Measurements from ENCODE around the gene SLC41A3. TPM values are rescaled to one million over a fixed set of nuclear protein-coding genes. Genes with fewer than 3 reads are reported as not detected.

The SLC41A3 gene
- total and polyA plus RNA-seq, 12 donors, result 40.8 to 140 (median 74.4) TPM

DNA sequence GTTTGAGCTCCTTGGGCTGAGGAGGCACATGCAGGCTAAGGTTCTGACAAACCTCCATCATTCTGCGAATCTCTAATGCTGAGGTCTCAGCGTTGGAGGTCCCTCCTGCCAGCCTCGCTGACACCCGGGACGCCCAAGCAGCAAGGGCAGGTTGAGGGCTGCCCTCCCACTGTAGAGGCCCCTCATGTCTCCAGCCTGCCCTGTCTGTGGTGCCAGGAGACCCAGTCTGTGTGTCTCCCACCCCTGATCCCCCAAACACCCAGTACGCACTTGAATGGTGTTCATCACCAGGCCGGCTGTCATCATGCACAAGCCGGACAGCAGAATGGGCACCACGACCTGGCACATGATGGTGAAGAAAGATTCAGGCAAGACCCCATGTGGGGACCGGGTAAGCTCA lies 27.8 kb downstream of the SLC41A3 start:
- intact Hi-C loops (cut with DNase I), result no loop called here
- TF ChIP-seq, protein P1, sequence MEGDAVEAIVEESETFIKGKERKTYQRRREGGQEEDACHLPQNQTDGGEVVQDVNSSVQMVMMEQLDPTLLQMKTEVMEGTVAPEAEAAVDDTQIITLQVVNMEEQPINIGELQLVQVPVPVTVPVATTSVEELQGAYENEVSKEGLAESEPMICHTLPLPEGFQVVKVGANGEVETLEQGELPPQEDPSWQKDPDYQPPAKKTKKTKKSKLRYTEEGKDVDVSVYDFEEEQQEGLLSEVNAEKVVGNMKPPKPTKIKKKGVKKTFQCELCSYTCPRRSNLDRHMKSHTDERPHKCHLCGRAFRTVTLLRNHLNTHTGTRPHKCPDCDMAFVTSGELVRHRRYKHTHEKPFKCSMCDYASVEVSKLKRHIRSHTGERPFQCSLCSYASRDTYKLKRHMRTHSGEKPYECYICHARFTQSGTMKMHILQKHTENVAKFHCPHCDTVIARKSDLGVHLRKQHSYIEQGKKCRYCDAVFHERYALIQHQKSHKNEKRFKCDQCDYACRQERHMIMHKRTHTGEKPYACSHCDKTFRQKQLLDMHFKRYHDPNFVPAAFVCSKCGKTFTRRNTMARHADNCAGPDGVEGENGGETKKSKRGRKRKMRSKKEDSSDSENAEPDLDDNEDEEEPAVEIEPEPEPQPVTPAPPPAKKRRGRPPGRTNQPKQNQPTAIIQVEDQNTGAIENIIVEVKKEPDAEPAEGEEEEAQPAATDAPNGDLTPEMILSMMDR (IDR thresholded peaks at IDR 0.05), result no peak
- no peak for TF ChIP-seq POLR2A (IDR thresholded peaks at IDR 0.05)
- H3K36me3 ChIP-seq (replicated peaks in 1 of 2), result no peaks in the 10 kb centered on the region
- H3K9me3 ChIP-seq (replicated peaks in 1 of 3), result no peaks in the 10 kb centered on the region
- peak overlapping the region in 3 of 5 donors; percentile 81 to 95 (median 89) for H3K27ac ChIP-seq
- no peak overlapping the region for H3K4me3 ChIP-seq
- no peaks in the 10 kb centered on the region for H3K27me3 ChIP-seq
- 78 to 91% (median 88%) methylated on average over 8 to 10 of the region's 10 CpGs for WGBS, 4 donors
- H3K4me1 ChIP-seq (replicated peaks in 1 of 2), result peaks cover 16 to 21% of the 10 kb centered on the region in 2 donors
- DNase-seq, result no peak

DNA sequence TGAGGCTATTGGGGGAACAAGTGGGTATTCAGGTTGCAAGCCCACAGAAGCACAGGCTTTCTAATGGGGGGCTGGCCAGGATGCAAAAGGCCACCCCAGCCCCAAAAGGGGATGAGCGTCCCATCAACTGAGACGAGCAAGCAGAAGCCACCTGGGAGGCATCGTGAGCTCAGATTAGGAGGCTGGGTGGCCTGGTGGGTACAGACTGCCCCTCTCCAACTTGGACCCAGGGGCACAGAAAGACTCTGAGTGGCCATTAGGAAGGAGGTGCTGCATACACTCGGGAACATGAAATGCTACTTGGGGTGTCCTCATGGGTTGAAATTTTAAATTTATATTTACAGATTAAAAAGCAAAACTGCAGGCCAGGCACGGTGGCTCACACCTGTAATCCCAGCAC lies 29.1 kb downstream of the SLC41A3 start:
- 91 to 97% (median 96%) methylated on average over 5 of the region's 5 CpGs for WGBS, 4 donors
- Histone ChIP-seq H3K27me3 (no peaks in the 10 kb centered on the region), H3K4me3 (no peak overlapping the region), H3K4me1 (replicated peaks in 1 of 2) (peaks cover 16 to 21% of the 10 kb centered on the region in 2 donors), H3K9me3 (replicated peaks in 1 of 3) (no peaks in the 10 kb centered on the region), H3K36me3 (replicated peaks in 1 of 2) (no peaks in the 10 kb centered on the region), H3K27ac (no peak overlapping the region)
- intact Hi-C loops (cut with DNase I), result no loop called here
- no peak for DNase-seq
- TF ChIP-seq POLR2A (IDR thresholded peaks at IDR 0.05), result no peak

DNA sequence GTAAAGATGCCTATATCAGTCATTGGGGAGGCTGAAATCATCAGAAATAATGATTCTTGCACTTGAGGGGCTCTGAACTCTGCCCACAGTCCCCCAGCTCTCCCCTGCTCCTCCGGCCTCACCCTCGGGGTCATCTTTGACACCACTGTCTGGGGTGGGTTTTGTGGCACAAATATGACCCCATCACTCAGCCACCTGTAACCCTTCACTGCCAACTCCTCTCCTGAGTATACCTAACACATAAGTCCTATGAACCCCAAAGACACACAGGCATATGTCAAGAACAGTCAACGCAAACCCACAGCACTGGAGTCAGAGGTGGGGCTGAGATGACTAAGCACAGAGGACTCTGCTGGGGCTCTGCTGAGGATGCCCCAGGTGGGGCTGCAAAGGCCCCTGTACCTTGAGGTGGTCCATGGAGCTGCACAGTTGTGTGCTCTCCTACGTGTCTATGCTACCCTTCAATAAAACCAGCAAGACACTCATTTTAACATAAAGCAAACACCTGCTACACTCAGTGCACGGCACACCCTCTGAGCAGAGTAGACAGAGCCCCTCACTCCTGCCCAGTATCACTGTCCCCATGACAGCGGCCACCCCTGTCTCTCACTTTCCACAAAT lies 29.9 kb downstream of the SLC41A3 start:
- 95 to 98% (median 97%) methylated on average over 5 to 6 of the region's 6 CpGs for WGBS, 4 donors
- Histone ChIP-seq H3K4me1 (replicated peaks in 1 of 2) (peaks cover 16 to 21% of the 10 kb centered on the region in 2 donors), H3K27ac (no peak overlapping the region), H3K9me3 (replicated peaks in 1 of 3) (no peaks in the 10 kb centered on the region), H3K27me3 (no peaks in the 10 kb centered on the region), H3K36me3 (replicated peaks in 1 of 2) (no peaks in the 10 kb centered on the region), H3K4me3 (no peak overlapping the region)
- no peak for TF ChIP-seq POLR2A (IDR thresholded peaks at IDR 0.05)
- TF ChIP-seq, protein P1 (IDR thresholded peaks at IDR 0.05), result no peak
- no peak for DNase-seq
- intact Hi-C loops (cut with DNase I), result no loop called here

DNA sequence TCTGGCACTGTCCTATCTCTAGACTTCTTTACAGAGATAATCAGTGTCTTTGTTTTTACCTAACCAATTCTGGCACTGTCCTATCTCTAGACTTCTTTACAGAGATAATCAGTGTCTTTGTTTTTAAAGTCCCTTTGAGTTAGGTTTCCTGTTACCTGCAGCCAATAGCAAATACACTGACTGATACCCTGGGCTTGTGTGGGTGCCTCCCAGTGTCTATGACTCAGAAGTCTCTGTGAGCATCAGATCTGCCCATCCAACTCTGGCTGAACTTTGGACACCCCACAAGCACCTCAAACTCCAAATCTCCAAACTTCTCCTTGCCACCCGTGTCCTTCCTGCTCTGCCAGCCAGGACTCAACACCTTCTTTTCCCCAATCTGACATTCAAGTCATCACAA lies 30.4 kb downstream of the SLC41A3 start:
- Histone ChIP-seq H3K4me3 (no peak overlapping the region), H3K27me3 (no peaks in the 10 kb centered on the region), H3K27ac (no peak overlapping the region), H3K36me3 (replicated peaks in 1 of 2) (no peaks in the 10 kb centered on the region), H3K4me1 (replicated peaks in 1 of 2) (peaks cover 16 to 21% of the 10 kb centered on the region in 2 donors), H3K9me3 (replicated peaks in 1 of 3) (no peaks in the 10 kb centered on the region)
- 77 to 96% (median 92%) methylated on average over 1 of the region's 1 CpG for WGBS, 4 donors
- TF ChIP-seq, protein P1 (IDR thresholded peaks at IDR 0.05), result no peak
- no peak for TF ChIP-seq POLR2A (IDR thresholded peaks at IDR 0.05)
- no peak for DNase-seq
- intact Hi-C loops (cut with DNase I), result no loop called here

All from adrenal gland (tissue), 12 donors.